Measurements from ENCODE around the gene ZNF184. TPM values are rescaled to one million over a fixed set of nuclear protein-coding genes. Genes with fewer than 3 reads are reported as not detected.

Gene ZNF184
- total RNA-seq, 6 donors from 2014 or later = 3.9 to 14.4 (median 5.1) TPM

DNA sequence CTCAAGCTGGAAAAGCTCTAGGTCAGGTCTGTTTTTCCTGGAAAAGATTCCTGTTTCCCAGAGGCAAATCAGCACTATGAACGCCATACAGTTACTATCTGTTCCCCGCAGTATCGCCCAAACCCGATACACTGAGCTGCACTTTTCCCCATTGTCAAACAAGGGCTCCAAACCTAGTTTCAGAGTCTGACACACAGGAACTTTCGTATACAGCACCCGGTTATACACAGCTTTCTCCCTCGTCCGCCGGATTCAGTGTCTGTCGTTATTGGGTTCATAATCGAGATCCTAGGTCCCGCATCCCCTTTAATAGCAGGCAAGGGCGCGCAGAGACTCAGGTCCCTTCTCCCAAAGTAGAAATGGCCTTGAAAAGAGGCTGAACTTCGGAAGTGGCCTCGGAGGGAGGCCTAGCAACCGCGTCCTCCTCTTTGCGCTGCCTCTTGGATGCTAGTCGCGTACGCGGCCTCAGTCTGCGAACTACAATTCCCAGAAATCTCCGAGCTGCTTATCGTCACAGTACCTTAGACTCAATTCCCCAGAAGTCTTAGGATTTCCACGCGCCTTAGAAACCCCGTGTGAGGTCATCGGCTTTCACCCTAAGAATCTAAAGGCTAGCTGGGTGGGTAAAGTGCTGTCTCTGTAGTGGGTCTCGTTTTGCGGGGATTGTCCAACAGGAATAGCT, 50.1 kb downstream of the ZNF184 start:
- DNase-seq (no peak), ATAC-seq (ENCODE audit: low FRiP score in 2 of 2) (peak in 1 of 2 donors; percentile 55)
- Histone ChIP-seq H3K27me3 (no peaks in the 10 kb centered on the region), H3K36me3 (no peaks in the 10 kb centered on the region), H3K27ac (no peak overlapping the region), H3K9me3 (peaks cover 0 to 5% (median 0%) of the 10 kb centered on the region in 4 donors), H3K4me1 (no peaks in the 10 kb centered on the region), H3K4me3 (no peak overlapping the region)
- WGBS, 2 donors = 60 to 70% methylated on average over 28 to 32 of the region's 32 CpGs
- TF ChIP-seq, protein P1, sequence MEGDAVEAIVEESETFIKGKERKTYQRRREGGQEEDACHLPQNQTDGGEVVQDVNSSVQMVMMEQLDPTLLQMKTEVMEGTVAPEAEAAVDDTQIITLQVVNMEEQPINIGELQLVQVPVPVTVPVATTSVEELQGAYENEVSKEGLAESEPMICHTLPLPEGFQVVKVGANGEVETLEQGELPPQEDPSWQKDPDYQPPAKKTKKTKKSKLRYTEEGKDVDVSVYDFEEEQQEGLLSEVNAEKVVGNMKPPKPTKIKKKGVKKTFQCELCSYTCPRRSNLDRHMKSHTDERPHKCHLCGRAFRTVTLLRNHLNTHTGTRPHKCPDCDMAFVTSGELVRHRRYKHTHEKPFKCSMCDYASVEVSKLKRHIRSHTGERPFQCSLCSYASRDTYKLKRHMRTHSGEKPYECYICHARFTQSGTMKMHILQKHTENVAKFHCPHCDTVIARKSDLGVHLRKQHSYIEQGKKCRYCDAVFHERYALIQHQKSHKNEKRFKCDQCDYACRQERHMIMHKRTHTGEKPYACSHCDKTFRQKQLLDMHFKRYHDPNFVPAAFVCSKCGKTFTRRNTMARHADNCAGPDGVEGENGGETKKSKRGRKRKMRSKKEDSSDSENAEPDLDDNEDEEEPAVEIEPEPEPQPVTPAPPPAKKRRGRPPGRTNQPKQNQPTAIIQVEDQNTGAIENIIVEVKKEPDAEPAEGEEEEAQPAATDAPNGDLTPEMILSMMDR (IDR thresholded peaks at IDR 0.05) = no peak
- TF ChIP-seq POLR2AphosphoS5 (IDR thresholded peaks at IDR 0.05) (no peak), EP300 (IDR thresholded peaks at IDR 0.05) (no peak), POLR2A (IDR thresholded peaks at IDR 0.05) (no peak)

DNA sequence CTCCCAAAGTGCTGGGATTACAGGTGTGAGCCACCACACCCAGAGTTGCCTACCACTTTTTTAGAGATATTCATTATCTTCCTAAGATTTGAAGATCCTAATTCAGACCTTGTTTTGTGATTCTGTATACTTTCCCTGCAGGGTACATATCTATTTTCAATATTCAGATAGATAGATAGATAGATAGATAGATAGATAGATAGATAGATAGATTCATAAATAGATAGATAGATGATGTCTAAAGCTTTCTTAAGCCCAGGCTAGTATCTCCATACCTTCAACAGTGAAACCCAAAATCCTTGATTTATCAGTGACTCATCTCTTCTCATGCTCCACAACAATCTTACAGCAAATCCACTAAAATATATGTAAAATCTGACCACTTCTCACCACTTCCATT, 53.5 kb downstream of the ZNF184 start:
- Histone ChIP-seq H3K4me3 (no peak overlapping the region), H3K4me1 (no peaks in the 10 kb centered on the region), H3K36me3 (no peaks in the 10 kb centered on the region), H3K27me3 (no peaks in the 10 kb centered on the region), H3K9me3 (peaks cover 0 to 6% (median 0%) of the 10 kb centered on the region in 4 donors), H3K27ac (no peak overlapping the region)
- no peak for DNase-seq
- TF ChIP-seq POLR2AphosphoS5 (IDR thresholded peaks at IDR 0.05) (no peak), POLR2A (IDR thresholded peaks at IDR 0.05) (no peak), EP300 (IDR thresholded peaks at IDR 0.05) (no peak)
- TF ChIP-seq, protein P1 (IDR thresholded peaks at IDR 0.05) = no peak
- no peak for ATAC-seq (ENCODE audit: low FRiP score in 2 of 2)

DNA sequence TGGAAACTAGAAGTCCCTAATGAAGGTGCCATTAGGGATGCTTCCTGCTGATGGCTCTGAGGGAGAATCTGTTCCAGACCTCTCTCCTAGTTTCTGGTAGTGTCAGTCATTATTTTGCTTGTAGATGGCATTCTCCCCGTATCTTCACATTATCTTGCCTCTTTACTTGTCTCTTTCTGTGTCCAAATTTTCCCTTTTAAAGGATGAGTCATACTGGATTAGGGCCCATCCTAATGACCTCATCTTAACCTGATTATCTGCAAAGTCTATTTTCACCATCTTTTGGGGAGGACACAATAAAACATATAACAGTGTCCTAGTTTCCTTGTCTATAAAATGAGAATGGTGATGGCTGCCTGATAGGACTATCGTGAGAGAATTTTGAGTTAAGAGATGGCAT, 57.0 kb downstream of the ZNF184 start:
- Histone ChIP-seq H3K27ac (no peak overlapping the region), H3K27me3 (no peaks in the 10 kb centered on the region), H3K36me3 (no peaks in the 10 kb centered on the region), H3K9me3 (peaks cover 0 to 6% (median 0%) of the 10 kb centered on the region in 4 donors), H3K4me3 (no peak overlapping the region), H3K4me1 (no peaks in the 10 kb centered on the region)
- TF ChIP-seq, protein P1 (IDR thresholded peaks at IDR 0.05) = no peak
- TF ChIP-seq POLR2A (IDR thresholded peaks at IDR 0.05) = no peak
- TF ChIP-seq EP300 (IDR thresholded peaks at IDR 0.05) = no peak
- DNase-seq = no peak
- WGBS, 2 donors = 91 to 92% methylated on average over 2 of the region's 2 CpGs
- ATAC-seq (ENCODE audit: low FRiP score in 2 of 2) = no peak

DNA sequence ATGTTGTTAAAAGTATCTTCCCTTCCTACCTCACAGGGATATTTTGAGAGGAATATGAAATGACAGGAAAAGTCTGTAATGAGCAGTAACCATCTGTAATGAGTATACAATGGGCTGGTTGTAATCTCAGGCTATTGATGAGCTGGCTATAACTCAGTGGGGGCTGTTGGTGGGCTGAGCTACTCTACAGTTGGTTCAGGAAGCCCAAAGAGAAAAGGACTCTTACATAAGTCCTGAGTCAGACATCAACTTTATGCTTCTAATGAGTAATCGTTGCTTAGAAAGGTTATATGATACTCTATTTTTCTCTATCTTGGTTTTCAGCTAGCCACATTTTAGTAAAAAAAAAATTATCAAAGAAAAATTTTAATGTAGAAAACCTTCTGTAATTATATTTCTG, 57.9 kb downstream of the ZNF184 start:
- Histone ChIP-seq H3K9me3 (peaks cover 0 to 6% (median 0%) of the 10 kb centered on the region in 4 donors), H3K4me1 (no peaks in the 10 kb centered on the region), H3K27me3 (no peaks in the 10 kb centered on the region), H3K4me3 (no peak overlapping the region), H3K36me3 (no peaks in the 10 kb centered on the region), H3K27ac (no peak overlapping the region)
- TF ChIP-seq, protein P1 (IDR thresholded peaks at IDR 0.05) = no peak
- TF ChIP-seq EP300 (IDR thresholded peaks at IDR 0.05) (no peak), POLR2A (IDR thresholded peaks at IDR 0.05) (no peak), POLR2AphosphoS5 (IDR thresholded peaks at IDR 0.05) (no peak)
- DNase-seq = no peak
- no peak for ATAC-seq (ENCODE audit: low FRiP score in 2 of 2)
- WGBS, 2 donors = 93 to 94% methylated on average over 1 of the region's 1 CpG

DNA sequence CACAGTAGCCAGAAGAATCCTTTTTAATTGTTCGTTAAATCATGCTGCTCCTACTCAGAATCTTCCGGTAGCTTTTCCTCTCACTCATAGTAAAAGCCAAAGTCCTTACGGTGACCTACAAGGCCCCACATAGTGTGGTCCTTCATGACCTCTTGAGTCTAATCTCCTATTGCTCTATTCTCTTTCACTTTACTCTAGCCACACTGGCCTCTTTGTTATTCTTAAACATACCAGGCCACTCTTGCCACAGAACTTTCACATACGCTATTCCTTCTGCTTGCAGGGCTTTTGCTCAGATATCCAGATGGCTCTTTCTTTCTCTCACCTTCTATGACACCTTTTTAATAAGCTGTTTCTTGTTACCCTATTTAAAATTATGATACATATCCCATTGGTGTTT, 58.6 kb downstream of the ZNF184 start:
- 82 to 83% methylated on average over 4 of the region's 4 CpGs for WGBS, 2 donors
- peaks cover 0 to 6% (median 0%) of the 10 kb centered on the region in 4 donors for H3K9me3 ChIP-seq
- no peak for TF ChIP-seq POLR2A (IDR thresholded peaks at IDR 0.05)
- no peak for TF ChIP-seq EP300 (IDR thresholded peaks at IDR 0.05)
- no peak for TF ChIP-seq POLR2AphosphoS5 (IDR thresholded peaks at IDR 0.05)
- TF ChIP-seq, protein P1 (IDR thresholded peaks at IDR 0.05) = no peak

More for the DNA sequence above, 58.6 kb downstream of the ZNF184 start:
- H3K36me3 ChIP-seq = no peaks in the 10 kb centered on the region
- no peak overlapping the region for H3K27ac ChIP-seq
- no peak overlapping the region for H3K4me3 ChIP-seq
- H3K27me3 ChIP-seq = no peaks in the 10 kb centered on the region
- no peaks in the 10 kb centered on the region for H3K4me1 ChIP-seq
- DNase-seq (no peak), ATAC-seq (ENCODE audit: low FRiP score in 2 of 2) (no peak)

All from upper lobe of left lung (tissue), 6 donors.